ENCODE measurements around the gene WNK3.

The WNK3 gene

GRCh38 chrX:54166915-54167314 is 190.9 kb downstream of the WNK3 start:
- no peak for DNase-seq (ENCODE audit: low spot score)

GRCh38 chrX:54157561-54157960 is 200.3 kb downstream of the WNK3 start:
- DNase-seq (ENCODE audit: low spot score) = no peak
